Measurements from ENCODE around the gene PAK5.

PAK5 gene

GRCh38 chr20:9646375-9646774, 192.5 kb downstream of the PAK5 start:
- no peak for TF ChIP-seq CTCF (IDR thresholded peaks at IDR 0.05)

GRCh38 chr20:9642882-9643281, 196.0 kb downstream of the PAK5 start:
- TF ChIP-seq CTCF (IDR thresholded peaks at IDR 0.05): no peak

- TF ChIP-seq CTCF (IDR thresholded peaks at IDR 0.05): no peak
These were observed 201.0 kb downstream of the PAK5 start for GRCh38 chr20:9637889-9638288.

GRCh38 chr20:9635750-9636149, 203.1 kb downstream of the PAK5 start:
- no peak for TF ChIP-seq CTCF (IDR thresholded peaks at IDR 0.05)

GRCh38 chr20:9634327-9634726, 204.5 kb downstream of the PAK5 start:
- TF ChIP-seq CTCF (IDR thresholded peaks at IDR 0.05): no peak

- TF ChIP-seq CTCF (IDR thresholded peaks at IDR 0.05): no peak
These were observed 205.9 kb downstream of the PAK5 start for GRCh38 chr20:9632991-9633390.

GRCh38 chr20:9632265-9632664, 206.6 kb downstream of the PAK5 start:
- no peak for TF ChIP-seq CTCF (IDR thresholded peaks at IDR 0.05)

GRCh38 chr20:9630554-9630953, 208.3 kb downstream of the PAK5 start:
- TF ChIP-seq CTCF (IDR thresholded peaks at IDR 0.05): no peak

Measured in LNCAP (cell line).